CD4-positive, alpha-beta T cell treated with Interleukin-4 for 1 hour (primary cell): ENCODE measurements around the gene FKBP5.
"Not testable (repeated sequence)": the region's sequence is repeated elsewhere in the genome, so short reads cannot be mapped to it uniquely, and the experiment has no call there.

Experiments used
- DNase-seq, 2 donors: peaks; one replicate each; pipeline ENCODE4 v3.0.0-alpha.2; 2020 to 2022

The FKBP5 gene

GRCh38 chr6:35583893-35584688 lies 104.6 kb downstream of the FKBP5 start:
- DNase-seq, result peak; percentile 78 to 82

- no peak for DNase-seq
These were observed 106.4 kb downstream of the FKBP5 start for GRCh38 chr6:35582315-35582714.

- no peak for DNase-seq
These were observed 107.1 kb downstream of the FKBP5 start for GRCh38 chr6:35581633-35582032.

GRCh38 chr6:35580836-35581235 lies 107.9 kb downstream of the FKBP5 start:
- no peak for DNase-seq

GRCh38 chr6:35576682-35577081 lies 112.0 kb downstream of the FKBP5 start:
- DNase-seq, result no peak

GRCh38 chr6:35573495-35574110 lies 115.1 kb downstream of the FKBP5 start:
- no peak for DNase-seq

GRCh38 chr6:35570885-35571330 lies 117.8 kb downstream of the FKBP5 start:
- not testable (repeated sequence) for DNase-seq

GRCh38 chr6:35569011-35569461 lies 119.7 kb downstream of the FKBP5 start:
- peak; percentile 26 to 31 for DNase-seq

- no peak for DNase-seq
These were observed 121.9 kb downstream of the FKBP5 start for GRCh38 chr6:35566794-35567193.

GRCh38 chr6:35564733-35565132 lies 124.0 kb downstream of the FKBP5 start:
- no peak for DNase-seq

- no peak for DNase-seq
These were observed 126.7 kb downstream of the FKBP5 start for GRCh38 chr6:35562060-35562459.

- DNase-seq, result no peak
These were observed 127.6 kb downstream of the FKBP5 start for GRCh38 chr6:35561113-35561512.

- no peak for DNase-seq
These were observed 130.1 kb downstream of the FKBP5 start for GRCh38 chr6:35558571-35558970.

- no peak for DNase-seq
These were observed 131.5 kb downstream of the FKBP5 start for GRCh38 chr6:35557239-35557638.

GRCh38 chr6:35554811-35555210 lies 133.9 kb downstream of the FKBP5 start:
- no peak for DNase-seq

GRCh38 chr6:35553315-35553714 lies 135.4 kb downstream of the FKBP5 start:
- DNase-seq, result no peak

- peak; percentile 68 to 74 for DNase-seq
These were observed 136.3 kb downstream of the FKBP5 start for GRCh38 chr6:35552285-35552917.

GRCh38 chr6:35550437-35550836 lies 138.3 kb downstream of the FKBP5 start:
- no peak for DNase-seq

- DNase-seq, result no peak
These were observed 141.0 kb downstream of the FKBP5 start for GRCh38 chr6:35547676-35548075.

GRCh38 chr6:35544769-35545361 lies 143.8 kb downstream of the FKBP5 start:
- DNase-seq, result no peak

- no peak for DNase-seq
These were observed 145.1 kb downstream of the FKBP5 start for GRCh38 chr6:35543459-35544193.

- DNase-seq, result no peak
These were observed 146.9 kb downstream of the FKBP5 start for GRCh38 chr6:35541836-35542235.

GRCh38 chr6:35539223-35539622 lies 149.5 kb downstream of the FKBP5 start:
- no peak for DNase-seq
